K562 (cell line): ENCODE results near the gene ERN1. TPM values are rescaled to one million over a fixed set of nuclear protein-coding genes. Genes with fewer than 3 reads are reported as not detected.
A peak's percentile ranks its signal among the peaks of the same experiment; 100 is the strongest.

Source experiments
- BHLHE40 ChIP-seq: IDR thresholded peaks from 2 replicates; pipeline ENCODE4 v1.6.1; 2011; ENCODE audit warnings: low read length, improper control_type of control experiment
- CCNT2 ChIP-seq: IDR thresholded peaks from 2 replicates; pipeline ENCODE4 v1.6.1; 2011; ENCODE audit warnings: borderline replicate concordance, low read depth, mild to moderate bottlenecking, moderate library complexity, mixed read lengths, low read length; ENCODE audit not compliant: insufficient read length; ENCODE audit errors: extremely low read depth
- CREB3 ChIP-seq: fragments of 450-650 bp; conservative IDR thresholded peaks from 2 replicates; pipeline ENCODE4 v1.6.1; 2016; ENCODE audit warnings: missing genetic modification characterization, low read depth, mild to moderate bottlenecking, missing compliant biosample characterization, moderate library complexity
- CTBP1 ChIP-seq: fragments of 450-650 bp; IDR thresholded peaks from 2 replicates; pipeline ENCODE4 v1.6.1; 2016; ENCODE audit warnings: borderline replicate concordance
- EGR1 ChIP-seq: fragments of 450-650 bp; conservative IDR thresholded peaks from 2 replicates; pipeline ENCODE4 v1.6.1; 2017; ENCODE audit warnings: mild to moderate bottlenecking
- FOXO4 ChIP-seq: fragments of 450-650 bp; formaldehyde crosslinking; IDR thresholded peaks from 2 replicates; pipeline ENCODE4 v1.4.0; 2020; ENCODE audit warnings: mild to moderate bottlenecking, moderate library complexity
- GABPB2 ChIP-seq: fragments of 250-450 bp; sonication (Bioruptor Pico); conservative IDR thresholded peaks from 2 replicates; pipeline ENCODE4 v1.5.1; 2021; ENCODE audit warnings: mild to moderate bottlenecking
- GATA2 ChIP-seq: sonication (generic); formaldehyde crosslinking; IDR thresholded peaks from 2 replicates; pipeline ENCODE4 v1.4.0; 2020; ENCODE audit warnings: mild to moderate bottlenecking, missing genetic modification reagents
- GTF3C2 ChIP-seq: IDR thresholded peaks from 3 replicates; pipeline ENCODE4 v1.6.1; 2011; ENCODE audit warnings: borderline replicate concordance, mild to moderate bottlenecking, moderate library complexity; ENCODE audit not compliant: insufficient read length; ENCODE audit errors: extremely low read depth
- MCM3 ChIP-seq: fragments of 450-650 bp; IDR thresholded peaks from 2 replicates; pipeline ENCODE4 v1.6.1; 2016
- RBM39 ChIP-seq: fragments of 200-400 bp; formaldehyde crosslinking; optimal IDR thresholded peaks from 2 replicates; pipeline ENCODE3; 2018; ENCODE audit warnings: low read depth, low read length
- TEAD1 ChIP-seq, 2 experiments: fragments of 450-650 bp in 1 of 2; sonication (generic) in 1 of 2; formaldehyde crosslinking; IDR thresholded peaks; 2 replicates each; pipeline versions ENCODE4 v1.4.0 to v1.8.0; 2020 to 2022; ENCODE audit warnings: mild to moderate bottlenecking in 2 of 2, missing genetic modification reagents in 1 of 2
- UBTF ChIP-seq, 2 experiments: IDR thresholded peaks; 2 replicates each; pipeline ENCODE4 v1.6.1; 2012; ENCODE audit warnings: improper control_type of control experiment in 2 of 2, low read depth in 2 of 2, low read length in 2 of 2, borderline replicate concordance in 1 of 2
- VEZF1 ChIP-seq: fragments of 200-800 bp; sonication (Bioruptor generic); IDR thresholded peaks from 2 replicates; pipeline ENCODE4 v1.6.1; 2017; ENCODE audit warnings: missing genetic modification characterization, missing compliant biosample characterization
- ZNF3 ChIP-seq: fragments of 250-450 bp; sonication (Bioruptor Pico); IDR thresholded peaks from 2 replicates; pipeline ENCODE4 v1.5.0; 2021; ENCODE audit warnings: mild to moderate bottlenecking, moderate library complexity
- polyA plus RNA-seq, 8 experiments: library from polyadenylated mRNA; depleted of rRNA in 4 of 8; stranded (reverse) in 5 of 8; unstranded in 3 of 8; fragments of >200 nt; fragmentation: Nextera tagmentation in 2 of 8; fragmentation: Illumina TruSeq in 1 of 8; extraction: Ambion mirVana in 2 of 8; extraction: Trizol in 1 of 8; gene quantifications; 2 replicates each; pipeline versions ENCODE4 v1.2.1 to v1.2.3, GENCODE V29; 2011 to 2014; ENCODE audit warnings: inconsistent platforms in 1 of 8, missing spikeins in 1 of 8
- total RNA-seq, 7 experiments: library from RNA; depleted of rRNA in 6 of 7; stranded (reverse); fragments of >200 nt in 6 of 7; fragmentation: Illumina TruSeq in 2 of 7; extraction: Trizol in 2 of 7; gene quantifications; 2 replicates each; pipeline versions ENCODE4 v1.2.1 to v1.2.3, GENCODE V29; 2011 to 2021; ENCODE audit warnings: low replicate concordance in 1 of 7

ERN1 gene
- total and polyA plus RNA-seq, 9 of the 15 experiments (the other 6 are each of a cell fraction or from before 2014, with no cell fraction given) = 2.1 to 22.5 (median 7.3) TPM

- TF ChIP-seq EGR1 (peak; percentile 92), GATA2 (CRISPR knock-in tag) (no peak), RBM39 (no peak), MCM3 (no peak), GABPB2 (CRISPR knock-in tag) (no peak), BHLHE40 (no peak), UBTF (IDR thresholded peaks at IDR 0.05; ENCODE audit: borderline replicate concordance in 1 of 2, low read depth in 2 of 2, low read length in 2 of 2) (peak; percentile 94 to 96), CREB3 (tag) (no peak), CTBP1 (peak; percentile 50; the same call in 1 of the 2 replicates), FOXO4 (CRISPR knock-in tag) (no peak), VEZF1 (peak; percentile 77), GTF3C2 (no peak), TEAD1 (CRISPR knock-in tag; IDR thresholded peaks at IDR 0.05) (peak in 1 of 2 experiments; percentile 76; a peak in 2 of 4 replicates), CCNT2 (peak; percentile 50), ZNF3 (CRISPR knock-in tag) (no peak)
Measured at GRCh38 chr17:64129765-64130558, at the start of gene ERN1 (continued).
